ENCODE results near the gene FREM1. TPM values are rescaled to one million over a fixed set of nuclear protein-coding genes. Genes with fewer than 3 reads are reported as not detected.

FREM1 gene
- total and polyA plus RNA-seq, 2 donors (not counting 1 experiment from before 2014, with no cell fraction given), result not detected

Small RNA genes within 50 kb of the gene (small RNA-seq; reads per million reads assigned to genes)
- gene RNU6-1260P (ENCODE audit: insufficient read length, low read depth, low replicate concordance), result not detected

Other genes starting within 250 kb of the FREM1 start
- gene ZDHHC21, start 217.0 kb downstream of the FREM1 start, total RNA-seq, result 35.5 and 39.7 TPM in 2 replicates
- gene ZDHHC21, start 217.0 kb downstream of the FREM1 start, polyA plus RNA-seq, result 10.3 and 13.0 TPM in 2 replicates
- gene CER1, start 187.7 kb downstream of the FREM1 start, total RNA-seq, result not detected in 2 replicates
- gene CER1, start 187.7 kb downstream of the FREM1 start, polyA plus RNA-seq, result not detected in 2 replicates